K562 (cell line): Measurements from ENCODE around the gene EIF4E3.

Experiments used
- PHF8 ChIP-seq: fragments of 200-600 bp; sonication (generic); IDR thresholded peaks from 2 replicates; pipeline ENCODE4 v1.6.1; 2012; ENCODE audit warnings: mixed run types, mild to moderate bottlenecking, inconsistent platforms, low read length, moderate library complexity, borderline replicate concordance
- SMARCA4 ChIP-seq: fragments of 450-650 bp; IDR thresholded peaks from 2 replicates; pipeline ENCODE4 v1.6.1; 2016
- TF ChIP-seq, protein P1 (sequence below), 3 experiments: IDR thresholded peaks in 2 of 3; conservative IDR thresholded peaks in 1 of 3; 2 replicates each; pipeline ENCODE4 v1.5.1; 2011 to 2012; ENCODE audit warnings: low read length in 3 of 3, mild to moderate bottlenecking in 3 of 3, control low read depth in 2 of 3, improper control_type of control experiment in 1 of 3, inconsistent platforms in 1 of 3, low read depth in 1 of 3, mixed read lengths in 1 of 3, moderate library complexity in 1 of 3; ENCODE audit not compliant: insufficient read depth in 2 of 3

- no peak for TF ChIP-seq SMARCA4
- TF ChIP-seq PHF8: no peak
- TF ChIP-seq, protein P1, sequence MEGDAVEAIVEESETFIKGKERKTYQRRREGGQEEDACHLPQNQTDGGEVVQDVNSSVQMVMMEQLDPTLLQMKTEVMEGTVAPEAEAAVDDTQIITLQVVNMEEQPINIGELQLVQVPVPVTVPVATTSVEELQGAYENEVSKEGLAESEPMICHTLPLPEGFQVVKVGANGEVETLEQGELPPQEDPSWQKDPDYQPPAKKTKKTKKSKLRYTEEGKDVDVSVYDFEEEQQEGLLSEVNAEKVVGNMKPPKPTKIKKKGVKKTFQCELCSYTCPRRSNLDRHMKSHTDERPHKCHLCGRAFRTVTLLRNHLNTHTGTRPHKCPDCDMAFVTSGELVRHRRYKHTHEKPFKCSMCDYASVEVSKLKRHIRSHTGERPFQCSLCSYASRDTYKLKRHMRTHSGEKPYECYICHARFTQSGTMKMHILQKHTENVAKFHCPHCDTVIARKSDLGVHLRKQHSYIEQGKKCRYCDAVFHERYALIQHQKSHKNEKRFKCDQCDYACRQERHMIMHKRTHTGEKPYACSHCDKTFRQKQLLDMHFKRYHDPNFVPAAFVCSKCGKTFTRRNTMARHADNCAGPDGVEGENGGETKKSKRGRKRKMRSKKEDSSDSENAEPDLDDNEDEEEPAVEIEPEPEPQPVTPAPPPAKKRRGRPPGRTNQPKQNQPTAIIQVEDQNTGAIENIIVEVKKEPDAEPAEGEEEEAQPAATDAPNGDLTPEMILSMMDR (IDR thresholded peaks at IDR 0.05 in 2 of 3, conservative IDR thresholded peaks at IDR 0.05 in 1 of 3; ENCODE audit: insufficient read depth in 2 of 3, low read depth in 1 of 3, low read length in 3 of 3): no peak
Measured at GRCh38 chr3:71714595-71714994, 10.6 kb downstream of the EIF4E3 start.
